HCEC 1CT (cell line): ENCODE measurements around the gene UACA.
A peak's percentile ranks its signal among the peaks of the same experiment; 100 is the strongest.

Experiments used
- DNase-seq: peaks from one replicate; pipeline ENCODE4 v3.0.0-alpha.2; 2017

The UACA gene

DNA sequence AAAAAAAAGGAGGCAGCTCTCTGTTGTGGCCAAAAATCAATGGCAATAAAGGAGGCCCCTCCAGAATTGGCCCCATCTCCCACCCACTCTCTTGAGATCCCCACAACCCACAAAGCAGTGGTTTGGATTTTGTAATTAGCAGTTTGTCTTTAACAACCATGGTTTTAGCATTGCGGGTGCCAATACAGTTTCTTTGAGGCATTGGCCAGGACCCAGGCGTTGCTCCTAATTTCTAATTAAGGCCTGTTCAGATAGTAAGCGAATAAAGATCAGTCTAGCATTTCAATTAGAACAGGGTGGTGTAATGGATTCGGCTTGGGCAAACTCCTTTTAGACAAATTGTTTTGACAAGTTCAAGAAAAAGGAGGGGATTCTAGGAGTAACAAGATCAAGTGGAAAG lies 23.6 kb upstream of the UACA start:
- no peak for DNase-seq

GRCh38 chr15:70783610-70784022 lies 20.3 kb upstream of the UACA start:
- peak; percentile 68 for DNase-seq

DNA sequence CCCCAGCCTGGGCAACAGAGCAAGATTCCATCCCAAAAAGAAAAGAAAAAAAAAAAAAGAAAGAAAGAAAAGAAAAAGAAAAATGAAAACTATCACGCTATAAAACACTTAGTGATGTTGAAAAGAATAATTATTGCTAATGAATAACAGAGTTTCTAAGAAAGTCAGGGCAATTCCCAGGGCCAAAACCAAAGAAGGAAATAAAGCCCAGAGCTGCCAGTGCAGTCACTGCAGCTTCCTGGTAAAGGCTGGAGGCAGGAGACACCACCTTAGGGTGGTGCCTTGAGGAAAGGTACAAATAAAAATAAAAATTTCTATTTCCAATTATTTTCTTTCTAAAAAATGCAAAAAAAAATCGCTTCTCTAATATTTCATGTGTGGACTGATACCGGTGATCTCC lies 19.7 kb upstream of the UACA start:
- DNase-seq, result no peak

DNA sequence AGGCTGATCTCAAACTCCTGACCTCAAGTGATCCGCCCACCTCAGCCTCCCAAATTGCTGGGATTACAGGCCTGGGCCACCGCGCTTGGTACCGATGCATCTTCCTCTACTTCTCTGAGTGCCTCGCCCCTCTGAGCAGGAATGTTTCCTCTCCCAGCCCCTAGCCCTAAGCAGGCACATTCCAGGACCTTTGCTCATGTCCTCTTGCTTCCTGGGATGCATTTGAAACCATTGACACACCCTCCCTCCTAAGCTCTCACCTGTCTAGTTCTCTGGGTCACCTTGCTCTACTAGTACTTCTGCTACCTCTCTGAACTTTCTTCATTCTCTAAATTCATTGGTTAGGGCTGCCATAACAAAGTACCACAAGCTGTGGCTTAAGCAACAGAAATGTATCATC lies 17.9 kb upstream of the UACA start:
- DNase-seq, result no peak

DNA sequence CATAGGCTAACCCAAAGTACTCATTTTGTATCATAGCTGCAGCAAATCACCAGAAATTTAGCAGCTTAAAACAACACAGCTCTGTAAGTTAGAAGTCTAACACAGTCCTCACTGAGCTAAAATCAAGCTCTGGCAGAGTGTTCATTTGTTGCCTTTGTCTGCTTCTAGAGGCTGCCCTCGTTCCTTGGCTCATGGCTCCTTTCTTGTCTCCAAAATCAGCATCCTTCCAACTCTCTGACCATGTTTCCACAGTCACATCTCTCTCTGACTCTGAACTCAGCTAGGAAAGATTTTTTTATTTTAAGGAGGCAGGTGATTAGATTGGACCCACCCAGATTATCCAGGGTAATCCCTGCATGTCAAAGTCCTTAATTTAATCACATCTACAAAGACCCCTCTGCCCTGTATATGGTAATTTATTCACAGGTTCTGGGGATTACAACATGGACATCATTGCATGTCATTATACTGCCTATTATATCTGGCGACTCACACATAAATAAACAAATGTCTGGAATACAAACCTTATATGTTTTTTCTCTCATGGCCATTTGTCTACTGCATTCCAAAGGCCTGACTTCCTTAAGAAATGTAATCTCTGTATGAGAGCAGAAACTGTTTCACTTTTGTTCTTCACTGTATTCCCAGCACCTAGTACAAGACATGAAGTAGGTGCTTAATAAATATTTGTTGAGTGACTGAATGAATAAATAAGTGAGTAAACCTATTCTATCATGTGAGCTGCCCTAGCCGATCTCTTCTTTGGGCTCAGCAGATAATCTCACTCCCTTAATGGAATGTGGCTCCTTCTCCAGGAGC lies 15.1 kb upstream of the UACA start:
- peak; percentile 80 for DNase-seq

DNA sequence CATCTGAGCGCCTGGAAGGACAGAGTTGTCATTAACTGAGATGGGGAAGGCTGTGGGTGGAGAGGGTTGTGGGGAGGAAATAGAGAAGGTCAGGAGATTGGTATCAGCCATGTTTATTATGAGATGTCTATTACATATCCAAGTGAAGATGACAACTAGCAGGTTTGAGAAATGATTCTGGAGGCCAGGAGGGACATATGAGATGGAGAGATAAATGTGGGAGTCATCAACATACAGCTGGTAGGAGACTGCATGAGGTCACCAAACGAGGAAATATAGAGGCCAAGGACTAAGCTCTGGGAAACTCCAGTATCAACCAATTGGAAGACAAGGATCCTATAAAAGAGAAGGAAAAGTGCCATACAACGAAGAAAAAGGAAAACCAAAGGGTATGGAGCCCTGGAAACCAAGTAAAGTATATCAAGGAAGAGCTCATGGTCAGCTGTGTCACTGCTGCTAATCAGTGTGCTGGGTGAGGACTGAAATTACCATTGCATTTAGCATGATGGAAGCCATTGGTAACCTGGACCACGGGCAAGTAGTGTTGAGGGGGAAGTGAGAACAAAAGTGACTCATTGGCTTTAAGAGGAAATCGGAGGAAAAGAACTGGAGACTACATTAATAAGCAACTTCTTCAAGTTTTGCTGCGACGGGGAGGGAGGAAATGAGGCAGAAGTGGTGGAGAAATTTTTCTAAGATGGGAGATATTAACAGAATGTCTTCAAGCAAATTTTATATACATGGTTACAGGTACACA lies 14.0 kb upstream of the UACA start:
- DNase-seq, result peak; percentile 26

- peak; percentile 90 for DNase-seq
Observed at GRCh38 chr15:70775160-70775559, 11.8 kb upstream of the UACA start.

- DNase-seq, result no peak
Observed at GRCh38 chr15:70772402-70772801, 9.0 kb upstream of the UACA start.

GRCh38 chr15:70770863-70771262 lies 7.5 kb upstream of the UACA start:
- DNase-seq, result no peak

GRCh38 chr15:70768257-70768883 lies 5.0 kb upstream of the UACA start:
- no peak for DNase-seq

GRCh38 chr15:70767667-70768066 lies 4.3 kb upstream of the UACA start:
- DNase-seq, result no peak

DNA sequence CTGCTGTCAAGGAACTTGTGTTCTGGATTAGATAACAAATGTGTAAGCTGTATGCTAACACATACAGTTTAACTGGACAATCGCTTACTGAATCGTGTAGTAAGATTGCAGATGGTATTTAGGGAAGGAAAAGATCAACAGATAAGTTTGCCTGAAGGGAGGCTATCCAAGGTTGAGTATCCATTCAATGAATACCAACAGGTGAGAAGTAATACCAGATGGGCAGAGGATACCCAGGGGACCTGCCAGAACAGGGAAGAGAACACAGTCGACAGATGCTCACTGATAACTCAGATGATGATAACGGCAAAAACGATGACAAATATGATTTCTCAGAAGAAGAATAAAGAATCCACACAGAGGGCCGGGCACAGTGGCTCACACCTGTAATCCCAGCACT lies 3.2 kb upstream of the UACA start:
- DNase-seq, result no peak

DNA sequence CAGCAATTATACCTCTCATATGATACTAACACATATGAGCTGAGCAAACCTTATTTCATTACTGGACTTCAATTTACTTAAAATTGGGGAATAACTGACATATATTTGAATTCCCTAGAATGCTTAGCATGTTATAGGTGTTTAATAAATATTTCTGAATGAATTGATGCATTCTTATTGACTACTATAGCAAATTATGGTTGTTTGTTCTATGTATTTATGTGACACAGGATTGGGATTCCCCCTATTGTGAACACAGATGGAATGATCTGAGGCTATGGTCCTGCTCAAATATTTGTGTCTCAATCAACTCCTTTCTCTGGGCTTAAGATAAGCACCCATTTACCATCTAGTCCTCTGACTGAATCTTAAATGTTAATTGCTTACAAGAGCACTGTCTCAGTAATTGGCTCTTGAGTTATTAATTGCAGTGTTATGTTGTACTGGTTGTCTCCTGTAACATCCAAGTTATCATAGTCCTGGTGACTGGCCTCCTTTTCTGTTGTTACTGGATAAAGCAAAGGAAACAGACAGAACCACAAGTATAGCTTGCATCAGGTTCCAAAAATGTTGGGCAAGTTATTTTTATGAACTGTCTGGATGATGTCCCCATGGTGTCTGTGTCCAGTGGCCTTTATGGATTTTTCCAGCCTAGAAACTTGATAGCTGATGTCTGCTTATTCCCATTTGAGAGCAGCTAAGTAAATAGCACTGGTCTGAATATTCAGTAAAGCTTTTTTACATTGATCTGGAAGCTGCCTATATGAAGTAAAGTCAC lies 2.3 kb upstream of the UACA start:
- peak; percentile 42 for DNase-seq

DNA sequence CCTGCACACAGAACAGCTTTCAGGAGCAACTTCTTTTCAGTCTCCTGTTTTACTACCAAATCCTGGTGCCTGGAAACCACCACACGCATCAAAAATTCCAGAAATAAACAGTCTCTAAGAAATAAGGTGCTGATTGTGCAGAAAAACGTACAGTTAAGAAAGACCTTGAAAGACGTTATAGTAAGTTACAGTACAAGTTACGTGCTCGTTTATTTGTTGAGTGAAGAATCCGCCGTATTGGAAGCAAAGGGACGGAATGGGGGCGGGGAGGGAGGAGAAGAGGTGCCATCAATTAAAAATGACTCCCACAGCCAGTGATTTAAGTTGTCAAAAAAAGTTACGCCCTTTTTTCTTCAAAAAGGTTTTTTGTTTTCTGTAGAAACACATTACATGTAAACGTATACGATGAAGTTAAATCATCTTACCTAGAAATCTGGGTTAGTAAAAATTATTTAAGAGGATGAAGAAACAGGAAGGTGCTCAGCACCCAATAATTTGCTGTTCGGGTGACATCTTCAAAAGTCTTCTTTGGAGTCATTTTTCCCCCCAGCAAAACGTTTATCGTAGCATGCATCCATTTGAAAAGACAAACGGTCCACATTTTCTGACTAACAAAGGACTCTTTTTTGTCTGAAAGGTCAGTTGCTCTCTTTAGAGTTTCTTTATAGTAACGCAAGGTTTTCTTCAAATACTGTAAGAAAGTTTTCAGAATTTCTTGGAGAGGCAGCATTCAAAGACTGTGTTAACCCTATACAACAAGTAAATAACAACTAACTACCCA lies 782 bp upstream of the UACA start:
- no peak for DNase-seq

GRCh38 chr15:70762469-70763119 lies 764 bp downstream of the UACA start:
- DNase-seq, result peak; percentile 81

GRCh38 chr15:70761931-70762468 lies 1.4 kb downstream of the UACA start:
- no peak for DNase-seq

GRCh38 chr15:70761046-70761445 lies 2.3 kb downstream of the UACA start:
- peak; percentile 34 for DNase-seq

- DNase-seq, result no peak
Observed at GRCh38 chr15:70758790-70759462, 4.4 kb downstream of the UACA start.

GRCh38 chr15:70757627-70758026 lies 5.7 kb downstream of the UACA start:
- DNase-seq, result no peak

GRCh38 chr15:70754862-70755261 lies 8.5 kb downstream of the UACA start:
- DNase-seq, result no peak
